Gastroesophageal sphincter (tissue), 4 donors: Measurements from ENCODE around the gene TNFRSF17. TPM values are rescaled to one million over a fixed set of nuclear protein-coding genes. Genes with fewer than 3 reads are reported as not detected.
A peak's percentile ranks its signal among the peaks of the same experiment; 100 is the strongest.
"Not testable (repeated sequence)": the region's sequence is repeated elsewhere in the genome, so short reads cannot be mapped to it uniquely, and the experiment has no call there.

Experiments used
- ATAC-seq: fragments of 150-250 bp; one replicate; pipeline ENCODE4 v1.9.1; 2016; ENCODE audit warnings: mild to moderate bottlenecking, moderate library complexity
- H3K27ac ChIP-seq, 4 donors: fragments of 200-600 bp; sonication (generic) in 3 of 4; 1 replicate in 3 of 4; 2 replicates in 1 of 4; pipeline ENCODE4 v1.5.1; 2016 to 2019
- H3K27me3 ChIP-seq: fragments of 200-600 bp; sonication (generic); one replicate; pipeline ENCODE4 v1.5.1; 2019
- H3K36me3 ChIP-seq, 2 donors: fragments of 200-600 bp; sonication (generic); one replicate each; pipeline ENCODE4 v1.5.1; 2019; ENCODE audit warnings: control low read depth in 1 of 2
- H3K4me1 ChIP-seq, 3 donors: fragments of 200-600 bp; sonication (generic); 1 replicate in 2 of 3; 2 replicates in 1 of 3; pipeline ENCODE4 v1.5.1; 2016 to 2019; ENCODE audit warnings: control low read depth in 2 of 3
- H3K4me3 ChIP-seq, 2 donors: fragments of 200-600 bp; sonication (generic); one replicate each; pipeline ENCODE4 v1.5.1; 2019; ENCODE audit warnings: mild to moderate bottlenecking in 1 of 2, moderate library complexity in 1 of 2
- H3K9me3 ChIP-seq, 3 donors: fragments of 200-600 bp; sonication (generic); one replicate each; pipeline ENCODE4 v1.5.1; 2017 to 2019; ENCODE audit warnings: control low read depth in 2 of 3
- CTCF ChIP-seq, 4 experiments: fragments of 200-600 bp in 2 of 4; fragments of 450-650 bp in 2 of 4; sonication (generic) in 1 of 4; IDR thresholded peaks; one replicate each; pipeline ENCODE4 v1.5.1; 2017 to 2019; ENCODE audit warnings: antibody characterized with exemption in 4 of 4, mild to moderate bottlenecking in 2 of 4, moderate library complexity in 2 of 4
- EP300 ChIP-seq: sonication (generic); formaldehyde crosslinking; IDR thresholded peaks from one replicate; pipeline ENCODE4 v1.6.1; 2017; ENCODE audit warnings: antibody characterized with exemption, mild to moderate bottlenecking
- POLR2A ChIP-seq, 2 donors: fragments of 450-650 bp; IDR thresholded peaks; one replicate each; pipeline ENCODE4 v1.6.1; 2017; ENCODE audit warnings: antibody characterized with exemption in 2 of 2, mild to moderate bottlenecking in 2 of 2, moderate library complexity in 1 of 2
- POLR2AphosphoS5 ChIP-seq: sonication (generic); formaldehyde crosslinking; IDR thresholded peaks from one replicate; pipeline ENCODE4 v1.6.1; 2017; ENCODE audit warnings: antibody characterized with exemption
- WGBS, 2 donors: methylation state at CpG; one replicate each; pipeline ENCODE4 v1.1.5; 2018; ENCODE audit warnings: low coverage in 1 of 2; 5-methylcytosine and 5-hydroxymethylcytosine counted together
- total RNA-seq, 4 donors: library from RNA; depleted of rRNA; stranded (reverse); fragments of >200 nt; gene quantifications; one replicate each; pipeline ENCODE4 v1.1.0, GENCODE V29; 2016

TNFRSF17 gene
- total RNA-seq, 4 donors from 2014 or later, result 0.45 TPM; not detected in 3

GRCh38 chr16:11956558-11956957 is 8.5 kb upstream of the TNFRSF17 start:
- peak overlapping the region in 1 of 4 donors; percentile 64 for H3K27ac ChIP-seq
- TF ChIP-seq POLR2AphosphoS5 (no peak), CTCF (IDR thresholded peaks at IDR 0.05) (no peak), POLR2A (IDR thresholded peaks at IDR 0.05) (no peak), EP300 (no peak)
- no peaks in the 10 kb centered on the region for H3K4me1 ChIP-seq
- peaks cover 9% of the 10 kb centered on the region for H3K27me3 ChIP-seq
- no peak for ATAC-seq
- no peak overlapping the region for H3K4me3 ChIP-seq
- WGBS, 2 donors, result 88 to 100% methylated on average over 1 to 2 of the region's 2 CpGs
- no peaks in the 10 kb centered on the region for H3K9me3 ChIP-seq
- H3K36me3 ChIP-seq, result no peaks in the 10 kb centered on the region

GRCh38 chr16:11957591-11958395 is 7.2 kb upstream of the TNFRSF17 start:
- Histone ChIP-seq H3K9me3 (no peaks in the 10 kb centered on the region), H3K27ac (peak overlapping the region in 2 of 4 donors; percentile 34 to 64), H3K4me1 (no peaks in the 10 kb centered on the region), H3K4me3 (no peak overlapping the region), H3K27me3 (peaks cover 9% of the 10 kb centered on the region), H3K36me3 (no peaks in the 10 kb centered on the region)
- WGBS, 2 donors, result 63 to 76% methylated on average over 4 of the region's 10 CpGs
- peak; percentile 71 for ATAC-seq
- TF ChIP-seq EP300 (no peak), CTCF (IDR thresholded peaks at IDR 0.05) (no peak), POLR2A (IDR thresholded peaks at IDR 0.05) (no peak), POLR2AphosphoS5 (no peak)

GRCh38 chr16:11962457-11962856 is 2.6 kb upstream of the TNFRSF17 start:
- H3K9me3 ChIP-seq, H3K27ac ChIP-seq, H3K4me1 ChIP-seq, H3K4me3 ChIP-seq, ATAC-seq, H3K36me3 ChIP-seq: not testable (repeated sequence)
- WGBS, 2 donors, result 85 to 92% methylated on average over 4 of the region's 5 CpGs
- peaks cover 13% of the 10 kb centered on the region for H3K27me3 ChIP-seq

GRCh38 chr16:11962978-11963377 is 2.0 kb upstream of the TNFRSF17 start:
- ATAC-seq, H3K27ac ChIP-seq, H3K36me3 ChIP-seq, H3K9me3 ChIP-seq, H3K4me3 ChIP-seq, H3K4me1 ChIP-seq: not testable (repeated sequence)
- WGBS, 2 donors, result 89 to 100% methylated on average over 1 to 9 of the region's 11 CpGs
- peaks cover 17% of the 10 kb centered on the region for H3K27me3 ChIP-seq

GRCh38 chr16:11963706-11964105 is 1.3 kb upstream of the TNFRSF17 start:
- peaks cover 17% of the 10 kb centered on the region for H3K27me3 ChIP-seq
- no peak overlapping the region for H3K27ac ChIP-seq
- WGBS, 2 donors, result 85 to 90% methylated on average over 2 of the region's 6 CpGs
- H3K9me3 ChIP-seq, result no peaks in the 10 kb centered on the region
- H3K4me1 ChIP-seq, result no peaks in the 10 kb centered on the region
- TF ChIP-seq EP300, result no peak
- TF ChIP-seq POLR2AphosphoS5, result no peak
- TF ChIP-seq CTCF (IDR thresholded peaks at IDR 0.05), result no peak
- no peak for TF ChIP-seq POLR2A (IDR thresholded peaks at IDR 0.05)
- no peaks in the 10 kb centered on the region for H3K36me3 ChIP-seq
- no peak overlapping the region for H3K4me3 ChIP-seq
- ATAC-seq, result no peak

GRCh38 chr16:11966173-11966572 is 1.2 kb downstream of the TNFRSF17 start:
- Histone ChIP-seq H3K27me3 (peaks cover 13% of the 10 kb centered on the region), H3K36me3 (no peaks in the 10 kb centered on the region), H3K4me3 (no peak overlapping the region), H3K27ac (no peak overlapping the region), H3K9me3 (no peaks in the 10 kb centered on the region), H3K4me1 (no peaks in the 10 kb centered on the region)
- WGBS, 2 donors, result 77 to 82% methylated on average over 7 of the region's 7 CpGs
- no peak for ATAC-seq
- no peak for TF ChIP-seq POLR2AphosphoS5
- TF ChIP-seq POLR2A (IDR thresholded peaks at IDR 0.05), result no peak
